Activated T-helper 1 cell treated with anti-CD3 and anti-CD28 coated beads, Interleukin-12 subunit alpha, Interleukin-12 subunit beta, Interleukin-2, Interleukin-4 antibody, amounts not matched to agents 30 ng/mL and 10 ng/mL and 1 ng/mL, durations not matched to agents 14 hours and 24 hours and 36 hours (primary cell): Measurements from ENCODE around the gene C19orf73. TPM values are rescaled to one million over a fixed set of nuclear protein-coding genes. Genes with fewer than 3 reads are reported as not detected.

Experiments used
- DNase-seq: peaks from one replicate; pipeline ENCODE4 v3.0.0; 2021; ENCODE audit warnings: low spot score
- H3K27ac Mint-ChIP-seq: one replicate; pipeline ENCODE4 v1.8.0; 2021; ENCODE audit warnings: mild to moderate bottlenecking, mixed read lengths
- H3K27me3 Mint-ChIP-seq: one replicate; pipeline ENCODE4 v1.8.0; 2022; ENCODE audit warnings: mild to moderate bottlenecking, moderate library complexity, mixed read lengths; ENCODE audit not compliant: insufficient read depth
- H3K36me3 Mint-ChIP-seq: one replicate; pipeline ENCODE4 v1.8.0; 2021; ENCODE audit warnings: low read depth, mixed read lengths
- H3K4me1 Mint-ChIP-seq: one replicate; pipeline ENCODE4 v1.8.0; 2021; ENCODE audit warnings: low read depth, mixed read lengths
- H3K4me3 Mint-ChIP-seq: one replicate; pipeline ENCODE4 v1.8.0; 2021; ENCODE audit warnings: mild to moderate bottlenecking, moderate library complexity, mixed read lengths
- H3K9me3 Mint-ChIP-seq: one replicate; pipeline ENCODE4 v1.8.0; 2021; ENCODE audit warnings: mixed read lengths
- intact Hi-C: fragments of 100-400 bp; cut with micrococcal nuclease; formaldehyde crosslinking; loops from one replicate; pipeline ENCODE4 v1.15.1; 2024
- total RNA-seq: library from RNA; stranded (reverse); gene quantifications from 2 replicates; pipeline ENCODE4 v1.2.3, GENCODE V29; 2022

C19orf73 gene
- total RNA-seq, 1 donor from 2014 or later: 2.6 TPM

- Mint-ChIP-seq H3K27me3 (peaks cover 2% of the 10 kb centered on the region), H3K27ac (no peak overlapping the region), H3K4me3 (no peak overlapping the region), H3K4me1 (peaks cover 18% of the 10 kb centered on the region), H3K9me3 (no peaks in the 10 kb centered on the region), H3K36me3 (peaks cover 21% of the 10 kb centered on the region)
- DNase-seq: no peak
- intact Hi-C loops: loop anchor here (10.0 kb wide), 2 partner anchors 387 to 477 kb away; partner anchors contain the start of gene DBP
Observed at GRCh38 chr19:49111218-49111998, 7.5 kb downstream of the C19orf73 start.

- H3K4me3 Mint-ChIP-seq: no peak overlapping the region
- H3K27ac Mint-ChIP-seq: no peak overlapping the region
- H3K4me1 Mint-ChIP-seq: peaks cover 15% of the 10 kb centered on the region
- DNase-seq: no peak
- H3K36me3 Mint-ChIP-seq: peaks cover 21% of the 10 kb centered on the region
- H3K27me3 Mint-ChIP-seq: no peaks in the 10 kb centered on the region
- intact Hi-C loops: loop anchor here (10.0 kb wide), 2 partner anchors 386 to 476 kb away; partner anchors contain the start of gene DBP
- no peaks in the 10 kb centered on the region for H3K9me3 Mint-ChIP-seq
Observed at GRCh38 chr19:49110567-49110966, 8.4 kb downstream of the C19orf73 start.

GRCh38 chr19:49109569-49110233, 9.2 kb downstream of the C19orf73 start:
- no peak for DNase-seq
- H3K36me3 Mint-ChIP-seq: peaks cover 27% of the 10 kb centered on the region
- H3K9me3 Mint-ChIP-seq: no peaks in the 10 kb centered on the region
- no peak overlapping the region for H3K27ac Mint-ChIP-seq
- H3K4me3 Mint-ChIP-seq: no peak overlapping the region
- H3K27me3 Mint-ChIP-seq: no peaks in the 10 kb centered on the region
- H3K4me1 Mint-ChIP-seq: peaks cover 15% of the 10 kb centered on the region
- intact Hi-C loops: loop anchor here (10.0 kb wide), 2 partner anchors 385 to 475 kb away; partner anchors contain the start of gene DBP

GRCh38 chr19:49109051-49109450, 9.9 kb downstream of the C19orf73 start:
- peak overlapping the region; percentile 62 for H3K27ac Mint-ChIP-seq
- intact Hi-C loops: no loop called here
- H3K4me3 Mint-ChIP-seq: no peak overlapping the region
- DNase-seq: no peak
- H3K9me3 Mint-ChIP-seq: no peaks in the 10 kb centered on the region
- H3K36me3 Mint-ChIP-seq: peaks cover 28% of the 10 kb centered on the region
- peaks cover 15% of the 10 kb centered on the region for H3K4me1 Mint-ChIP-seq
- H3K27me3 Mint-ChIP-seq: no peaks in the 10 kb centered on the region

GRCh38 chr19:49107625-49108459, 11.1 kb downstream of the C19orf73 start:
- Mint-ChIP-seq H3K27me3 (no peaks in the 10 kb centered on the region), H3K4me3 (no peak overlapping the region), H3K36me3 (peaks cover 28% of the 10 kb centered on the region), H3K9me3 (no peaks in the 10 kb centered on the region), H3K4me1 (peaks cover 6% of the 10 kb centered on the region), H3K27ac (no peak overlapping the region)
- intact Hi-C loops: no loop called here
- DNase-seq: no peak

GRCh38 chr19:49106648-49107135, 12.3 kb downstream of the C19orf73 start:
- H3K36me3 Mint-ChIP-seq: peaks cover 28% of the 10 kb centered on the region
- intact Hi-C loops: no loop called here
- H3K4me1 Mint-ChIP-seq: peaks cover 6% of the 10 kb centered on the region
- no peaks in the 10 kb centered on the region for H3K9me3 Mint-ChIP-seq
- peak; percentile 48 for DNase-seq
- no peak overlapping the region for H3K4me3 Mint-ChIP-seq
- no peak overlapping the region for H3K27ac Mint-ChIP-seq
- H3K27me3 Mint-ChIP-seq: no peaks in the 10 kb centered on the region

GRCh38 chr19:49104229-49104864, 14.6 kb downstream of the C19orf73 start:
- H3K4me1 Mint-ChIP-seq: peaks cover 6% of the 10 kb centered on the region
- H3K27me3 Mint-ChIP-seq: no peaks in the 10 kb centered on the region
- intact Hi-C loops: no loop called here
- H3K9me3 Mint-ChIP-seq: no peaks in the 10 kb centered on the region
- no peak overlapping the region for H3K27ac Mint-ChIP-seq
- no peak for DNase-seq
- no peak overlapping the region for H3K4me3 Mint-ChIP-seq
- peaks cover 41% of the 10 kb centered on the region for H3K36me3 Mint-ChIP-seq

GRCh38 chr19:49103331-49104085, 15.4 kb downstream of the C19orf73 start:
- Mint-ChIP-seq H3K4me3 (no peak overlapping the region), H3K9me3 (no peaks in the 10 kb centered on the region), H3K27me3 (no peaks in the 10 kb centered on the region), H3K36me3 (peaks cover 39% of the 10 kb centered on the region), H3K4me1 (peaks cover 6% of the 10 kb centered on the region), H3K27ac (no peak overlapping the region)
- DNase-seq: no peak
- intact Hi-C loops: no loop called here

- Mint-ChIP-seq H3K36me3 (peaks cover 42% of the 10 kb centered on the region), H3K27ac (no peak overlapping the region), H3K9me3 (no peaks in the 10 kb centered on the region), H3K4me1 (peaks cover 12% of the 10 kb centered on the region), H3K4me3 (no peak overlapping the region), H3K27me3 (no peaks in the 10 kb centered on the region)
- no peak for DNase-seq
- intact Hi-C loops: no loop called here
Observed at GRCh38 chr19:49102303-49102702, 16.6 kb downstream of the C19orf73 start.

GRCh38 chr19:49101160-49101559, 17.8 kb downstream of the C19orf73 start:
- no peaks in the 10 kb centered on the region for H3K27me3 Mint-ChIP-seq
- no peaks in the 10 kb centered on the region for H3K9me3 Mint-ChIP-seq
- H3K36me3 Mint-ChIP-seq: peaks cover 37% of the 10 kb centered on the region
- no peak overlapping the region for H3K27ac Mint-ChIP-seq
- H3K4me1 Mint-ChIP-seq: peaks cover 6% of the 10 kb centered on the region
- no peak for DNase-seq
- intact Hi-C loops: no loop called here
- no peak overlapping the region for H3K4me3 Mint-ChIP-seq

- no peak overlapping the region for H3K4me3 Mint-ChIP-seq
- H3K27ac Mint-ChIP-seq: no peak overlapping the region
- intact Hi-C loops: no loop called here
- no peak for DNase-seq
- H3K9me3 Mint-ChIP-seq: no peaks in the 10 kb centered on the region
- H3K36me3 Mint-ChIP-seq: peaks cover 43% of the 10 kb centered on the region
- H3K4me1 Mint-ChIP-seq: peaks cover 15% of the 10 kb centered on the region
- H3K27me3 Mint-ChIP-seq: no peaks in the 10 kb centered on the region
Observed at GRCh38 chr19:49098795-49099194, 20.1 kb downstream of the C19orf73 start.
